Lower lobe of right lung (tissue), 2 donors: ENCODE results near the gene TMEM132D. TPM values are rescaled to one million over a fixed set of nuclear protein-coding genes. Genes with fewer than 3 reads are reported as not detected.
A peak's percentile ranks its signal among the peaks of the same experiment; 100 is the strongest.

Experiments
- ATAC-seq, 2 donors: fragments of 200-7000 bp; cut with Tn5 transposase; one replicate each; pipeline ENCODE4 v1.9.1; 2020 to 2022; ENCODE audit warnings: mild to moderate bottlenecking in 2 of 2, moderate library complexity in 2 of 2
- DNase-seq: peaks from one replicate; pipeline ENCODE4 v3.0.0-alpha.2; 2020
- H3K27ac ChIP-seq: fragments of 200-600 bp; one replicate; pipeline ENCODE4 v1.8.0; 2022
- H3K27me3 ChIP-seq: fragments of 200-600 bp; one replicate; pipeline ENCODE4 v1.8.0; 2022; ENCODE audit warnings: low read depth
- H3K36me3 ChIP-seq: fragments of 200-600 bp; one replicate; pipeline ENCODE4 v1.8.0; 2022; ENCODE audit warnings: mild to moderate bottlenecking
- H3K4me1 ChIP-seq: fragments of 200-600 bp; one replicate; pipeline ENCODE4 v1.8.0; 2022
- H3K4me3 ChIP-seq: fragments of 200-600 bp; one replicate; pipeline ENCODE4 v1.8.0; 2022; ENCODE audit warnings: mild to moderate bottlenecking
- H3K9me3 ChIP-seq: fragments of 200-600 bp; one replicate; pipeline ENCODE4 v1.8.0; 2022
- intact Hi-C: fragments of 100-400 bp; cut with DNase I; formaldehyde crosslinking; loops from one replicate; pipeline ENCODE4 v1.11.0; 2022
- total RNA-seq: library from RNA; stranded (reverse); fragmentation: NEBNext Ultra II Directional; extraction: Animal tissue kit (Norgen Biotek cat#: 25700); gene quantifications from one replicate; pipeline ENCODE4 v1.2.1, GENCODE V29; 2021
- TF ChIP-seq, protein P1 (sequence below): fragments of 200-600 bp; IDR thresholded peaks from one replicate; pipeline ENCODE4 v1.8.0; 2022; ENCODE audit warnings: antibody characterized with exemption, mild to moderate bottlenecking
- donor health status: DM: no; HTN: yes; CAD: no; lungs with severe emphysema.

Gene TMEM132D
- total RNA-seq, 1 donor from 2014 or later = 0.06 TPM

DNA sequence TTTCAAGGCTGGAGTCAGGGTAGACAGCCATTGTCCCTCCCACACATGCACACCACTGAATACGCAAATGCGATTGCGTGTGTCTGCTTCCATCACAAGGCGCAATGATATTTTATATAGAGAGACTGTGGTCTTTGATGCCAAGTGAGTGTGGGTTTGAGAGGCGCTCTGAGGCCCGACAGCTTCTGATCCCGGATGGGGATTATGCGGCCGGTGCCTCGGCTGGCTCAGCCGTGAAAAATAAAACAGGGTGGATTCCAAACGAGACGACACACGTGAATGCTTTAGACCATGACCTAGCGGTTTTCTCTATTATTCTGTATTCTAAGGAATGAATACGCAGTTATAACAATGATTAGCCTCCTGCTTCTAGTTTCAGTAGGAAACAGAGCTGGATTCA lies 72.5 kb downstream of the TMEM132D start:
- H3K4me1 ChIP-seq = no peaks in the 10 kb centered on the region
- no peaks in the 10 kb centered on the region for H3K9me3 ChIP-seq
- H3K27ac ChIP-seq = no peak overlapping the region
- intact Hi-C loops = no loop called here
- H3K4me3 ChIP-seq = no peak overlapping the region
- ATAC-seq (no peak), DNase-seq (no peak)
- H3K36me3 ChIP-seq = no peaks in the 10 kb centered on the region
- TF ChIP-seq, protein P1, sequence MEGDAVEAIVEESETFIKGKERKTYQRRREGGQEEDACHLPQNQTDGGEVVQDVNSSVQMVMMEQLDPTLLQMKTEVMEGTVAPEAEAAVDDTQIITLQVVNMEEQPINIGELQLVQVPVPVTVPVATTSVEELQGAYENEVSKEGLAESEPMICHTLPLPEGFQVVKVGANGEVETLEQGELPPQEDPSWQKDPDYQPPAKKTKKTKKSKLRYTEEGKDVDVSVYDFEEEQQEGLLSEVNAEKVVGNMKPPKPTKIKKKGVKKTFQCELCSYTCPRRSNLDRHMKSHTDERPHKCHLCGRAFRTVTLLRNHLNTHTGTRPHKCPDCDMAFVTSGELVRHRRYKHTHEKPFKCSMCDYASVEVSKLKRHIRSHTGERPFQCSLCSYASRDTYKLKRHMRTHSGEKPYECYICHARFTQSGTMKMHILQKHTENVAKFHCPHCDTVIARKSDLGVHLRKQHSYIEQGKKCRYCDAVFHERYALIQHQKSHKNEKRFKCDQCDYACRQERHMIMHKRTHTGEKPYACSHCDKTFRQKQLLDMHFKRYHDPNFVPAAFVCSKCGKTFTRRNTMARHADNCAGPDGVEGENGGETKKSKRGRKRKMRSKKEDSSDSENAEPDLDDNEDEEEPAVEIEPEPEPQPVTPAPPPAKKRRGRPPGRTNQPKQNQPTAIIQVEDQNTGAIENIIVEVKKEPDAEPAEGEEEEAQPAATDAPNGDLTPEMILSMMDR = no peak
- no peaks in the 10 kb centered on the region for H3K27me3 ChIP-seq

DNA sequence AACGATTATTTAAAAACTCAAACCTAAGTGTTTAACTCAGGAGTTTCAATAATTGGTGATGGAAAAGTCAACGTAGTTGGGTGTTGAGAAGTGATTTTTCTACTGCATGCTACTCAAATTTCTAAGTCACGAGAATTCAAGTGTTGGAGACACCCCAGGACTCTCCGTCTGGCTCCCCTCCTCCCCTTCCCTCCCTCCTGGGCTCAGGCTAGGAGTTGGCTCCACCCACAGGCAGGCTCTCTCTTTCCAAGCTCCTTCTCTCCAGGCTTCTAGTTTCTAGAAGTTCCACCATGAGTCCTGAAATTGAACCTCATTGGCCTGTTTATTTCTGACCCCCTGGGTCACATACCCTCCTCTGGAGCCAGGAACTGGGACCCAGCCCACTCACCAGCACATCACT lies 73.0 kb downstream of the TMEM132D start:
- Histone ChIP-seq H3K4me1 (no peaks in the 10 kb centered on the region), H3K27ac (no peak overlapping the region), H3K4me3 (no peak overlapping the region), H3K9me3 (no peaks in the 10 kb centered on the region), H3K36me3 (no peaks in the 10 kb centered on the region), H3K27me3 (no peaks in the 10 kb centered on the region)
- DNase-seq (no peak), ATAC-seq (peak in 1 of 2 donors; percentile 34)
- TF ChIP-seq, protein P1 = no peak
- intact Hi-C loops = no loop called here

DNA sequence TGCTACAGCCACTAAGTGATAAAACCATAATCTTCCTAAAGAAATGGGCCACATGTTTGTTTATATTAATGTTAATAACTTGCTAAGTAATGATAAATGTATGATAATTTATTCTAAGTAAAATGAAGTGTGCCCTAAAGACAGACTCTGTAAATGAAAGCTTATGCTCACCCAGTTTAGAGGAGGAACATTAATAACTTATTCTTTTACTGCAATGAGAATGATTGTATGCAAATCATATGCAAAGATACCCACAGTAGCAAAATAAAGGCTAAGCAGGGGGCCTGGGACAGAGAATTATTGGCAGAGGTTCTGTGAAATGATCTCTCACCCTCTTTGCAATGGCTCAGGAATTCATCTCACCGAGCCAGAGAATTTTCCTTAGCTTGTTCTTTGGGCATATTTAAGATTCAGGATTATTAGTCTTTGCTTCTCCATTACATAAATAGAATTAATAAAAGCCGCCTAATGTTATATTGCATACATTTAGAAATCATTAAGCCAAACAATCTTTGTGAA lies 75.9 kb downstream of the TMEM132D start:
- no peaks in the 10 kb centered on the region for H3K27me3 ChIP-seq
- ATAC-seq = no peak
- H3K27ac ChIP-seq = no peak overlapping the region
- no peaks in the 10 kb centered on the region for H3K36me3 ChIP-seq
- TF ChIP-seq, protein P1 = no peak
- H3K9me3 ChIP-seq = no peaks in the 10 kb centered on the region
- intact Hi-C loops = no loop called here
- no peak overlapping the region for H3K4me3 ChIP-seq
- H3K4me1 ChIP-seq = no peaks in the 10 kb centered on the region
- DNase-seq = no peak

DNA sequence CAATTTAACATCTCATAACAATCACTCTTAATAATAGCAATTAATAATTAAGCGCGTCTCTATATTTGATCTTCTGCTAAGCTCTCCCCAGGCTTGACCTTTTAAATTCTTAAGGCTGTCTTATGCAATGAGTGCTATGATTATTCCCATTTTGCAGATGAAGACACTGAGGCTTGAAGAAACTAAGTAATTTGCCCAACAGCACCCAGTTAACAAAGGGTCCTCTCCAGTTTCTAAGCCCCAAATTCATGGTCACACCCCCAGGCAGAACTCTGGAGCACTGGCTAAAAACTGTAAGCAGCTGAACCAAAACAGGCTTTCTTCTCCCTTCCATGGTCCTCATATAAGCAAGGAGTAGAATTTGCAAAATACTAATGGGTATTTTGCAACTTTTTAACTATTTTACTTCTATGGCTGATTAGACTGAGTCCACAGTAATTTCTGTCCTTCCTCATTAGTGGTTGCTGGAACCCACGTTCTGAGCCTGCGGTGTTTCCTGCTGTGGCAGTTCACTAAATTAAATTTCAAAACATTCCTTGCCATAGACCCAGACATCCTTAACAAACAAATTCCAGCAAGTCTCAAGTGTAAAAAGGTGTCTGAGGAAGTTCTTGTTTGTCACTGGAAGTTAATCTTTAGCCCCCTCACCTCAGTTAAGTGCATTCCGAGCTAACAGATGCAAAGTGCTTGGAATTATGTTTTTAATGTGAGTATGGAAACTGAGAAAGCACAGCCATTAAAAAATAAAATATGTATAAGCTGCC lies 76.5 kb downstream of the TMEM132D start:
- ATAC-seq (peak in 1 of 2 donors; percentile 61), DNase-seq (no peak)
- H3K27me3 ChIP-seq = no peaks in the 10 kb centered on the region
- H3K9me3 ChIP-seq = no peaks in the 10 kb centered on the region
- intact Hi-C loops = no loop called here
- H3K4me3 ChIP-seq = no peak overlapping the region
- TF ChIP-seq, protein P1 = no peak
- H3K4me1 ChIP-seq = no peaks in the 10 kb centered on the region
- H3K27ac ChIP-seq = no peak overlapping the region
- H3K36me3 ChIP-seq = no peaks in the 10 kb centered on the region

DNA sequence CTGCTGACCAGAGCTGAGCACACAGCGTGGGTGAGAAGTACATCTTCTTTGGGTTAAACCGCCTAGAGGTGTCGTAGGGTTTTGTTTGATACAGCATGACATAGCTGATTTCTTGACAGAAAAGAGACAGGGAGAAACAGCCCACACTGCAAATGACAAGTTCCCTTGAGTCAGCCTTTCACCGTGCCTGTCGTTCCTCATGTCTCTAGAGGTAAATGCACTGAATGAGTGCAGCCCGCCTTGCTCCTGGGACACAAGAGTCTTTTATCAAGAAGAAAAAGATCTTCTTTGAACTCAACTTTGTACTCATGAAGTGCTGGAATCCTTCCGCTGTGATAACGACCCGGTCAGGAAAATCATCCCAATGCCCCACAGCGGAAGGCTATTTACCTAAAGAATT lies 77.6 kb downstream of the TMEM132D start:
- Histone ChIP-seq H3K36me3 (no peaks in the 10 kb centered on the region), H3K4me1 (no peaks in the 10 kb centered on the region), H3K4me3 (no peak overlapping the region), H3K9me3 (no peaks in the 10 kb centered on the region), H3K27me3 (no peaks in the 10 kb centered on the region), H3K27ac (no peak overlapping the region)
- TF ChIP-seq, protein P1 = no peak
- DNase-seq (no peak), ATAC-seq (no peak)
- intact Hi-C loops = no loop called here
